ENCODE results near the gene ADRA1B. TPM values are rescaled to one million over a fixed set of nuclear protein-coding genes. Genes with fewer than 3 reads are reported as not detected.
A peak's percentile ranks its signal among the peaks of the same experiment; 100 is the strongest.

The ADRA1B gene
- total RNA-seq, 1 donor = 0.36 TPM

DNA sequence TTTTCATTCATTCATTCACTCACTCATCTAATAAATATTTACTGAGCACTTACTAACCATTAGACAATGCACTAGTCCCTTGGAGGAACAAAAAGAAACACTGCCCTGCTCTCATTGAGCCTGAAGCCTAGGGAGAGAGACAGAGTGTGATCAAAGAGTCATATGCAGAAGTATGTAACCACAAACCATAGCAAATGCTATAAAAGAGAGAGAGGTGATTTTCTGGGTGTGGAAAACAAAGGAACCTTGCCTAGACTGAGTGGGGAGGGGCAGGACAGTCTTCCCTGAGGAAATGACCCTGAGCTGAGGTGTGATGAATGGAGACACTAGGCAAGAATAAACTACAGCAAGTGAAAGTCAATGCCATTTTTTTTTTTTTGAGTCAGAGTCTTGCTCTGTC lies 10.8 kb upstream of the ADRA1B start:
- no peaks in the 10 kb centered on the region for H3K36me3 ChIP-seq (ENCODE audit: insufficient read depth, low read length)
- no peak overlapping the region for H2AFZ ChIP-seq (ENCODE audit: low read length)
- no peaks in the 10 kb centered on the region for H3K27me3 ChIP-seq (ENCODE audit: insufficient read depth, low read length)
- no peak overlapping the region for H3K4me2 ChIP-seq (ENCODE audit: insufficient read depth, low read length)
- H3K4me1 ChIP-seq (ENCODE audit: insufficient read depth, low read length) = peaks cover 19% of the 10 kb centered on the region
- H3K79me2 ChIP-seq (ENCODE audit: insufficient read depth, low read length) = no peaks in the 10 kb centered on the region
- H4K20me1 ChIP-seq (ENCODE audit: insufficient read depth, low read length) = no peaks in the 10 kb centered on the region
- H3K4me3 ChIP-seq (ENCODE audit: insufficient read depth, low read length) = no peak overlapping the region
- peak; percentile 85 for DNase-seq (ENCODE audit: insufficient read length, low spot score, missing footprints)
- peak overlapping the region; percentile 7 for H3K27ac ChIP-seq (ENCODE audit: low read depth, low read length)
- TF ChIP-seq, protein P1, sequence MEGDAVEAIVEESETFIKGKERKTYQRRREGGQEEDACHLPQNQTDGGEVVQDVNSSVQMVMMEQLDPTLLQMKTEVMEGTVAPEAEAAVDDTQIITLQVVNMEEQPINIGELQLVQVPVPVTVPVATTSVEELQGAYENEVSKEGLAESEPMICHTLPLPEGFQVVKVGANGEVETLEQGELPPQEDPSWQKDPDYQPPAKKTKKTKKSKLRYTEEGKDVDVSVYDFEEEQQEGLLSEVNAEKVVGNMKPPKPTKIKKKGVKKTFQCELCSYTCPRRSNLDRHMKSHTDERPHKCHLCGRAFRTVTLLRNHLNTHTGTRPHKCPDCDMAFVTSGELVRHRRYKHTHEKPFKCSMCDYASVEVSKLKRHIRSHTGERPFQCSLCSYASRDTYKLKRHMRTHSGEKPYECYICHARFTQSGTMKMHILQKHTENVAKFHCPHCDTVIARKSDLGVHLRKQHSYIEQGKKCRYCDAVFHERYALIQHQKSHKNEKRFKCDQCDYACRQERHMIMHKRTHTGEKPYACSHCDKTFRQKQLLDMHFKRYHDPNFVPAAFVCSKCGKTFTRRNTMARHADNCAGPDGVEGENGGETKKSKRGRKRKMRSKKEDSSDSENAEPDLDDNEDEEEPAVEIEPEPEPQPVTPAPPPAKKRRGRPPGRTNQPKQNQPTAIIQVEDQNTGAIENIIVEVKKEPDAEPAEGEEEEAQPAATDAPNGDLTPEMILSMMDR (IDR thresholded peaks at IDR 0.05; ENCODE audit: extremely low read depth, low read depth, low read length) = no peak
- no peaks in the 10 kb centered on the region for H3K9me3 ChIP-seq (ENCODE audit: low read depth, low read length)

DNA sequence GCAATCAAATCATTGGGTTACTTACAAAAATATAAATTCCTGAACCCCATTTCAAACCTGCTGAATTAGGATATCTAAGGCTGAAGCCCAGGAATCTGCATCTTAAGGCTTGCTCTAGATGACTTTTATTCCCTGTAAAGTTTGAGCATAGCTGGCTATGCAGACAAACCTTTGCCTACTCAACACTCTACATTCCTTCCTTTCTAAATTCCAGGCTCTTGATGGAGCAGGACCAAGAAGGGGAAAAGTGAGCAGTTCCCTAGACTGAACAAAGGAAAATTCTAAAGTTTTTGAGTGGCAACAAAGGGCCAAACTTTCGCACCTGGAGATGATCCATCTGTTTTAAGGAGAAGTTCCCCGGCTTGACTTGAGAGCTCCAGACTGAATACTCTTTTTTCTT lies 9.8 kb upstream of the ADRA1B start:
- no peaks in the 10 kb centered on the region for H3K27me3 ChIP-seq (ENCODE audit: insufficient read depth, low read length)
- no peak for DNase-seq (ENCODE audit: insufficient read length, low spot score, missing footprints)
- H2AFZ ChIP-seq (ENCODE audit: low read length) = no peak overlapping the region
- no peak overlapping the region for H3K27ac ChIP-seq (ENCODE audit: low read depth, low read length)
- no peaks in the 10 kb centered on the region for H3K36me3 ChIP-seq (ENCODE audit: insufficient read depth, low read length)
- no peak overlapping the region for H3K4me2 ChIP-seq (ENCODE audit: insufficient read depth, low read length)
- H3K9me3 ChIP-seq (ENCODE audit: low read depth, low read length) = no peaks in the 10 kb centered on the region
- H3K4me3 ChIP-seq (ENCODE audit: insufficient read depth, low read length) = no peak overlapping the region
- no peaks in the 10 kb centered on the region for H4K20me1 ChIP-seq (ENCODE audit: insufficient read depth, low read length)
- TF ChIP-seq, protein P1 (IDR thresholded peaks at IDR 0.05; ENCODE audit: extremely low read depth, low read depth, low read length) = no peak
- no peaks in the 10 kb centered on the region for H3K79me2 ChIP-seq (ENCODE audit: insufficient read depth, low read length)
- H3K4me1 ChIP-seq (ENCODE audit: insufficient read depth, low read length) = peaks cover 19% of the 10 kb centered on the region

DNA sequence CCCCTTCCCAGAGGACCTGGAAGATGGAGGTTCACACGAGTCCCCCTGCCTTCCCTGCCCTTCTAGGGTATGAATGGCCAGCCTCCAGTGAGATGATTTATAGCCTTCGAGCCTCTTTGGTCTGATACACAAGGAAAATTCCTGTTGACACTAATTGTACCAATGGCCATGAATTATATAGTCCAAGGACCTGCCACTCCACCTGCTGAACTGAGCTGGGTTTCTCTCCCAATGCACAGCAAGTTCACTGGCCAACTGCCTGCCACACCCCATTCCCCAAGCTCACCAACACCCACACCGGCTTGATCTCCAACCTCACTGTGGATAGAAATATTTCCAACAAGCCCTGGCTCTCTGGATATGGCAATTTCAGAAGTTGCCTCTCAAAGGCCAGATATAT lies 9.3 kb upstream of the ADRA1B start:
- TF ChIP-seq, protein P1 (IDR thresholded peaks at IDR 0.05; ENCODE audit: extremely low read depth, low read depth, low read length) = no peak

DNA sequence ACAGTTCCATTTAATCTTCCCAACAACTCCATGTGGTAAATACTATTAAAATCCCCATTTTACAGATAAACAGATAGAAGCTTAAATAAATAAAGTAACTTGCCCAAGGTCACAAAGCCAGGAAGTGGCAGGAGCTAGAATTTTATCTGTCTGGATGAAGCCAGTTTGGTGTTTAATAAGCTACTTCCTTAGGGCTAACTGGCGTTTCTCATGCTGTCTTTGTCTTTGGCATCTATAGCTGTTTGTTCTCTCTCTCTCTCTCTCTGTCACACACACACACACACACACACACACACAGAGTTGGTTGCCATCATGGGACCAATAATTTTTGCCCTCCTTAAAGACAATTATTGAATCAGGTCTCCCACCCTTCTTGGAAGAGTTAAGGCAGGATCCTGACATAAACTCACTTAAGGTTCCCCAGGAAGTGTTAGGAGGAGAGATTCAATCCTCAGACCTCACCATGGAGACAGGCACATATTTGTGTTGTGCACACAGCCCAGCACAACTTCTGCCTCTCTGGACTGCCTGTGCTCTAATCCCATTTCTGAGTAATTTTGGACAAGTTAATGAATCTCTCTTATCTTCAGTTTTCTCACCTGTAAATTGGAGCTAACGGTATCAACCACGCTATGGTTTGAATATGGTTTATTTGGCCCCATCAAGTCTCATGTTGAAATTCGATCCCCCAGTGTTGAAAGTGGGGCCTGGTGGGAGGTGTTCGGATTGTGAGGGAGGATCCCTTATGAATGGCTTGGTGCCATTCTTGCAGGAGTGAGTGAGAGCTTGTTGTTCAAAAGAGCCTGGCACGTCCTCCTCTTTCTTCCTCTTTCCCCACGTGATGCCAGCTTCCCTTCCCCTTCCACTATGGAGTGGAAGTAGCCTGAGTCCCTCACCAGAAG lies 8.3 kb upstream of the ADRA1B start:
- Histone ChIP-seq H3K27me3 (ENCODE audit: insufficient read depth, low read length) (no peaks in the 10 kb centered on the region), H2AFZ (ENCODE audit: low read length) (no peak overlapping the region), H3K79me2 (ENCODE audit: insufficient read depth, low read length) (no peaks in the 10 kb centered on the region), H3K36me3 (ENCODE audit: insufficient read depth, low read length) (no peaks in the 10 kb centered on the region), H3K9me3 (ENCODE audit: low read depth, low read length) (no peaks in the 10 kb centered on the region), H3K4me1 (ENCODE audit: insufficient read depth, low read length) (peaks cover 25% of the 10 kb centered on the region), H4K20me1 (ENCODE audit: insufficient read depth, low read length) (no peaks in the 10 kb centered on the region), H3K4me2 (ENCODE audit: insufficient read depth, low read length) (no peak overlapping the region), H3K27ac (ENCODE audit: low read depth, low read length) (no peak overlapping the region), H3K4me3 (ENCODE audit: insufficient read depth, low read length) (no peak overlapping the region)
- DNase-seq (ENCODE audit: insufficient read length, low spot score, missing footprints) = no peak
- TF ChIP-seq, protein P1 (IDR thresholded peaks at IDR 0.05; ENCODE audit: extremely low read depth, low read depth, low read length) = no peak

More for the DNA sequence above, 9.3 kb upstream of the ADRA1B start:
- Histone ChIP-seq H3K27ac (ENCODE audit: low read depth, low read length) (no peak overlapping the region), H3K9me3 (ENCODE audit: low read depth, low read length) (no peaks in the 10 kb centered on the region), H4K20me1 (ENCODE audit: insufficient read depth, low read length) (no peaks in the 10 kb centered on the region), H3K4me2 (ENCODE audit: insufficient read depth, low read length) (no peak overlapping the region), H3K36me3 (ENCODE audit: insufficient read depth, low read length) (no peaks in the 10 kb centered on the region), H2AFZ (ENCODE audit: low read length) (no peak overlapping the region), H3K4me3 (ENCODE audit: insufficient read depth, low read length) (no peak overlapping the region), H3K4me1 (ENCODE audit: insufficient read depth, low read length) (peaks cover 19% of the 10 kb centered on the region), H3K79me2 (ENCODE audit: insufficient read depth, low read length) (no peaks in the 10 kb centered on the region), H3K27me3 (ENCODE audit: insufficient read depth, low read length) (no peaks in the 10 kb centered on the region)
- DNase-seq (ENCODE audit: insufficient read length, low spot score, missing footprints) = no peak

Data from osteoblast (primary cell).